GM19025 (cell line): ENCODE results near the gene SCAPER.

Experiments
- ATAC-seq: cut with Tn5 transposase; IDR thresholded peaks from one replicate; pipeline ENCODE4 v1.9.1; 2021; ENCODE audit warnings: mild to moderate bottlenecking, low read depth, moderate library complexity; ENCODE audit not compliant: unreplicated experiment

The SCAPER gene

DNA sequence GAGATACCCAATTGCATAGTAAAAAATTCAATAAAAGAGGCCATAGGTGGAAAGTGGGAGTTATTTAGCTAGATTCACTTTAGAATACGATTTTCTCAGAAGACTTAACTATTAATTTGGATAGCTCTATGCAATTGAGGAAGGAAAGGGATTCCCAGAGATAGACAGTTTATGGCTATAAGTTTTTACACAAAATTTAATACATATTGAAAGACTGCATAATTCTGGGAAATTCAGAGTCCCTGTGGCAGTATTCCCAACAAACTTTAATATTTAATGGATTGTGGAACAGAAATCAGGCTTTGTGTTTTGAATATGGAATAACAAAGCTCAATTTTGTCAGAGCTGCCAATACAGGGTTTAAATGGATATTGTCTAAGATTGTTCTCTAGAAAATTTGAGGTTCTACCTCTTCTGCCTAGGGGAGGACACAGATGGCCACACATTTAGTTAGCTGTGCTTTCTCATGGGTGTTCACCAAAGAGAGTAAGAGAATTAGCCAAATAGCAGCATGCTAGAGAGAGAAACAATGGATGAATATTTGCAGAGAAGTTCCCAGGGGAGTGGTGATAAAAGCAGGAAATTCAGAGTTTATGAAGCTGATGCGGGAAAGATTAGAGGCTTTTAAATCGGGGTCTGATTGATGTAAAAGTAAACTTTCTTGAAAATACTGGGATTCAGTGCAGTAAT lies 560.1 kb downstream of the SCAPER start:
- ATAC-seq = no peak

DNA sequence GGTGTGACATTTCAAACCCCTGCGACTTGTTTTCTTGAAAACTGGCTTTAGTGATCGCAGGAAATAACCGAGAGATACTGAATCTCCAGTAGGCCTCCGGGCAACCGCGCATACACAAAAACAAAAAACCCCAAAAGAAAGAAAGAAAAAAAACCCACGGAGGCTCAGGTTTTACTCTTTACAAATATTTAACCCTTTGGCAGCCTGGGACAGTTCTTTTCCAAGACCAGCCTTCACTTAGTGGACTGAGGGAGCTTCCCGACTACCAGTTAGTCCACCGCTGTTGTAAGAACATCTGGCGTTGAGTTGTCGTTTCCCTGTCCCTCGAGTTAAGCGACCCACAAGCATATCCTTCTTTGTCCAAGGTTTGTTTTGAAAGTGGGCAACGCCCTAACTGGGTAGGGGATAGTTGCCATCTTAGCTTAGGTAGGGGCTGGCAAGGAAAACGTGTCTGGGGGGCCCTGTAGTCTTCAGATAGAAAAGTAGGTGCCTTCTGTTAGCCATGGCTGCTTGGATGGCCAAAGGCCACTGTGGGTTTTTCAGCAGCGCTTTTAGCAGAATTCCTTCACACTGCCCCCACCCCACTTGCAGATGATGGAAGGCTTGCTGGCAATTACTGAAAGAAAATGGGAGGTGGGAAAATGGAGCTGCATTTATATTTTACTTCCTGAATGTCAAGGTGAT lies 561.7 kb downstream of the SCAPER start:
- no peak for ATAC-seq

DNA sequence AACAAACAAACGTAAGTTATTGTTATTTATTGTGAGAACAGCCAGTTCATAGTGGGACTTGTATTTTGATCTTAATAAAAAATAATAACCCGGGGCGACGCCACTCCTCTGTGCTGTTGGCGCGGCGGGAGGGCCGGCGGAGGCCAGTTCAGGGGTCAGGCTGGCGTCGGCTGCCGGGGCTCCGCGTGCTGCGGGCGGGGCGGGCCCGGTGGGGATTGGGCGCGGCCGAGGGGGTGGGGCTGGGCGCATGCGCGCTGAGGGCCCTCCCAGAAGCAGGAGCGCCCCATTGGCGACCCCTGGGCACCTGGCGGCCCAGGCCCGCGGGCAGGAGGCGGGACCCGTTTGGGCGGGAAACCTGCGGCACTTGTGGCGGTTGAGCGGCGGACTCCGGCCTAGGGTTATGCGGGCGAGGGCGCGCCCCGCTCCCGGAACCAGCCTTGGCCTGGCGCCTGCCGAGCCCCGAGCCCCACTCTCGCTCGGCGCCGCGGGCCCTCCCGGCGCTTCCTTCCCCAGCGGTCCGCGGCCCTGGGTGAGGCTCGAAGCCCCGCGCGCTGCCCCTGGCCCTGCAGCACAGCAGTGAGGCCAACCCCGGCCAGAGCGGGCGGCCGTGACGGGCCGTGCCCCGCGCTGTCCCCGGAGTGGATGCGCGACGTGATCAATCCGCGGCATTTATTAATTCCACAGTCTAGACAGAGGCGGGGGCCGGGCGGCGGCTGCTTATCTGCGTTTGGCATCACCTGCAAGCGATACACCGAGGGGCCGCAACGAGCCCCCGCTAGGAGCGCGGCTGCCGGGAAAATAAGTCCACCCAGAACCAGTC lies 562.5 kb downstream of the SCAPER start:
- ATAC-seq = no peak

DNA sequence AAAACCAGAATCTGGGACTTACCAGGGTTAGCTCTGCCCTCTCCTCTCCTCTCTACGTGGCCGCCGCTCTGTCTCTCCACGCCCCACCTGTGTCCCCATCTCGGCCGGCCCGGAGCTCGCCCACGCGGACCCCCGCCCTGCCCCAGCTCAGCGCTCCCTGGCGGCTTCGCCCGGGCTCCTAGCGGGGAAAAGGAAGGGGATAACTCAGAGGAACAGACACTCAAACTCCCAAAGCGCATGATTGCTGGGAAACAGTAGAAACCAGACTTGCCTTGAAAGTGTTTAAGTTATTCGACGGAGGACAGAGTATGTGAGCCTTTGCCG lies 563.1 kb downstream of the SCAPER start:
- ATAC-seq = no peak

DNA sequence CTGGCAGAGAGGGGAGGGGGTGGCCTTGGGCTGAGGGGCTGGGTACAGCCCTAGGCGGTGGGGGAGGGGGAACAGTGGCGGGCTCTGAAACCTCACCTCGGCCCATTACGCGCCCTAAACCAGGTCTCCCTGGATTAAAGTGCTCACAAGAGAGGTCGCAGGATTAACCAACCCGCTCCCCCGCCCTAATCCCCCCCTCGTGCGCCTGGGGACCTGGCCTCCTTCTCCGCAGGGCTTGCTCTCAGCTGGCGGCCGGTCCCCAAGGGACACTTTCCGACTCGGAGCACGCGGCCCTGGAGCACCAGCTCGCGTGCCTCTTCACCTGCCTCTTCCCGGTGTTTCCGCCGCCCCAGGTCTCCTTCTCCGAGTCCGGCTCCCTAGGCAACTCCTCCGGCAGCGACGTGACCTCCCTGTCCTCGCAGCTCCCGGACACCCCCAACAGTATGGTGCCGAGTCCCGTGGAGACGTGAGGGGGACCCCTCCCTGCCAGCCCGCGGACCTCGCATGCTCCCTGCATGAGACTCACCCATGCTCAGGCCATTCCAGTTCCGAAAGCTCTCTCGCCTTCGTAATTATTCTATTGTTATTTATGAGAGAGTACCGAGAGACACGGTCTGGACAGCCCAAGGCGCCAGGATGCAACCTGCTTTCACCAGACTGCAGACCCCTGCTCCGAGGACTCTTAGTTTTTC lies 563.6 kb downstream of the SCAPER start:
- no peak for ATAC-seq

DNA sequence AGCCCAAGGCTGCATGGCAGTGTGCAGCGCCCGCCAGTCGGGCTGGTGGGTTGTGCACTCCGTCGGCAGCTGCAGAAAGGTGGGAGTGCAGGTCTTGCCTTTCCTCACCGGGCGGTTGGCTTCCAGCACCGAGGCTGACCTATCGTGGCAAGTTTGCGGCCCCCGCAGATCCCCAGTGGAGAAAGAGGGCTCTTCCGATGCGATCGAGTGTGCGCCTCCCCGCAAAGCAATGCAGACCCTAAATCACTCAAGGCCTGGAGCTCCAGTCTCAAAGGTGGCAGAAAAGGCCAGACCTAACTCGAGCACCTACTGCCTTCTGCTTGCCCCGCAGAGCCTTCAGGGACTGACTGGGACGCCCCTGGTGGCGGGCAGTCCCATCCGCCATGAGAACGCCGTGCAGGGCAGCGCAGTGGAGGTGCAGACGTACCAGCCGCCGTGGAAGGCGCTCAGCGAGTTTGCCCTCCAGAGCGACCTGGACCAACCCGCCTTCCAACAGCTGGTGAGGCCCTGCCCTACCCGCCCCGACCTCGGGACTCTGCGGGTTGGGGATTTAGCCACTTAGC lies 564.3 kb downstream of the SCAPER start:
- no peak for ATAC-seq

DNA sequence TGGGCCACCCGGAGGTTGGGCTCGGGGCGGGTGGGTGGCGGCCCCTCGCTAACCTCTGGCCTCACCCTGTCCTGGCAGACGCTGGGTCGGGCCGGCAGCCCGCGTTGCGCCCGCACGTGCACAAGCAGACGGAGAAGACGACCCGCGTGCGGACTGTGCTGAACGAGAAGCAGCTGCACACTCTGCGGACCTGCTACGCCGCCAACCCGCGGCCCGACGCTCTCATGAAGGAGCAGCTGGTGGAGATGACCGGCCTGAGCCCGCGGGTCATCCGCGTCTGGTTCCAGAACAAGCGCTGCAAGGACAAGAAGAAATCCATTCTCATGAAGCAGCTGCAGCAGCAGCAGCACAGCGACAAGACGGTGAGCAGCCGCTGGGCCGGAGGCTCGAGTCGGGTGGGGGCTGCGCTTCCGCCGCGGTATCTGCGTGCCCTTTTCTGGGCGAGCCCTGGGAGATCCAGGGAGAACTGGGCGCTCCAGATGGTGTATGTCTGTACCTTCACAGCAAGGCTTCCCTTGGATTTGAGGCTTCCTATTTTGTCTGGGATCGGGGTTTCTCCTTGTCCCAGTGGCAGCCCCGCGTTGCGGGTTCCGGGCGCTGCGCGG lies 564.8 kb downstream of the SCAPER start:
- no peak for ATAC-seq

DNA sequence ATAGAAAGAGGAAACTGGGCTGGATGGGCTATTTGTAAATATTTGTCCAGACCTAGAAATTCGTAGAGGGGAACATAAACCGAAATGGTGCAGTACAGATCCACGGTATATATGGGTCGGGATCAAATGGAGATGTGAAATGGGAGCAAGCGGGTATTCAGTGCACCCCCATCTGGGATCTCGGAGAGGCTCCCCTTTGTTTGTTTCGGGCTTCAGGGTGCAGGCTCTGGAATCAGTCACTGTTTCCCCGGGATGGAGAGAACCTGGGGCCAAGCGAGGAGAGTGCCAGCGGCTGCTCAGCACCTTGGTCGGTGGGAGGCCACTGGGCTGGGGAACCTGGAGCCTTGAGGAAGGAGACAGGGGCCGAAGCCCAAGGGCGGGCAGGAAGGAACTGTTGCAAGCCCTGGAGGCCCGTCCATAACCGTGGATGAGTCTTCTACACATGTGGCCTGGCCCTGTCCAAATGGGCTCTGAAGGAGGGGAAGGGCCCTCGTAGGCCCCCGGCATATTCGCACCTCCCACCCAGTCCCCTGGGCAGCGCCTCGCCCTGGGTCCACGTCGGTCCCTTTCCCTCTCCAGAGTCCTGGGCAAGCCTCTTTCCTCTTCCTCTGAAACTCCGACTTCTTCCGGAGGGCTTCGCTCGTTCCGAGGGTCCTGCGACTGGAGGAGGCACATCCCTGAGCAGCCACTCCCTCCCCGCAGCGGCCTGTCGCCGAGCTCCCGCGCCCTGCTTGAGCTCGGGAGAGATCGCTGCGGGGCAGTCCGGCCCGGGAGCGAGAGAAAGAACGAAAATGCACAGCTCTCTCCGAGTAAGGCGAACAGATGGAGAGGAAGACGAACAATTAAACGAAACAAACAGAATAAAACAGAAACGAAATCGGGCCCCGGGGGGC lies 565.6 kb downstream of the SCAPER start:
- ATAC-seq = no peak

DNA sequence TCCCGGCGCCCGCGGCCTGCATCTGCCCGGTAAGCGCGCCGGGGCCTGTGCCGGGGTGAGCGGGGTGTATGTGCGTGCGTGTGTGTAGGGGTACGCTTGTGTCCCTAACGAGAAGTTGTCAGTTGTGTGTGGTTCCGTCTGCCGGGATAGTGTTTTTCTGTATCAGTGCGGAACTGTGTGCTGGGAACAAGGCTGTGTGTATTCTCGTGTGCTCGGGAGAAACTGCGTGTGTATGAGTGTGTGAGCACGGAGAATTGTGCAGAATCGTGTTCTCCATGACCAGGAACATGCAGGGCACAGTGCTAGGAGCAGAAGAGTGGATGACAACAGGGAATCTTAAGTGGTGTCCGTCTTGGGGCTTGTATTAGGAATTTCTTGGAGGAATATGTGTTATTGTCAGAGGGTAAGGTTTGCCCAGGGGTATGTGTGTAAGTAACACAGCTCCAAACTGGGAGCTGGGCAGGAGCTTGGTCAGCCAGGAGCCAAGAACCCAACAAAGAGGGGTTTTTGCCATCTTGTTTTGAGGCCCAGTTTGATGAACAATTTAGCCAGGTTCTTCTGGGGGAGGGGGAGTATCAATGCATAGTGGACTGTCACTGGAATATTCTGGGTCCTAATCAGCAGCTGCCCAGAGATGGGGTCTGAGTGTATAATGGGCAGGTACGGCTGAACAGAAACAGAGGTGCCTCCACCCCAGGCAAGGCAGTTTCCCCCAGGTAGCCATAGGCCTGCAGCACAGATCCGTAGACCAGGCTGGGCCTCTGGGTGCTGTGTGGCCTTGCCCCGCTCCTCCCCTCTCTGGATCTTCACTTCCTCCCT lies 566.4 kb downstream of the SCAPER start:
- no peak for ATAC-seq

DNA sequence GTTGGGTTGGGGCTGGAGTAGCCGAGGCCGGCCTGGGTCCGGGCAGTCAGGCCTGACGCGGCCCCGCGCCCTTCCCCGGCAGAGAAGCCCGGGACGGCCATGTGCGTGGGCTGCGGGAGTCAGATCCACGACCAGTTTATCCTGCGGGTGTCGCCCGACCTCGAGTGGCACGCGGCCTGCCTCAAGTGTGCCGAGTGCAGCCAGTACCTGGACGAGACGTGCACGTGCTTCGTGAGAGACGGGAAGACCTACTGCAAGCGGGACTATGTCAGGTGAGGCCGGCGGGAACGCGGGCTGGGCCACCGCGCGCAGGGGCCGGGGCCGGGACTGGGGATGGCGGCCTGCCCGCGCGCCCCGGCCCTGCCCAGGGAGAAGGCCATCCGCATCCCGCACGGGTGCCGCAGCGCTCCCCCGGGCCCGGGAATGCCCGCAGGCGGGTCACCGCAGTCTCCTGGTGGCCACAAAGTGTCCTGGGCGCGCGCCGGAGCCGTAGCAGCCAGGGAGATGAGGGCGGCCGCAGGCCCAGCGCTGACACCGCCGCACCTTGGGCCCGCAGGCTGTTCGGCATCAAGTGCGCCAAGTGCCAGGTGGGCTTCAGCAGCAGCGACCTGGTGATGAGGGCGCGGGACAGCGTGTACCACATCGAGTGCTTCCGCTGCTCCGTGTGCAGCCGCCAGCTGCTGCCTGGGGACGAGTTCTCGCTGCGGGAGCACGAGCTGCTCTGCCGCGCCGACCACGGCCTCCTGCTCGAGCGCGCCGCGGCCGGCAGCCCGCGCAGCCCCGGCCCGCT lies 567.2 kb downstream of the SCAPER start:
- no peak for ATAC-seq

DNA sequence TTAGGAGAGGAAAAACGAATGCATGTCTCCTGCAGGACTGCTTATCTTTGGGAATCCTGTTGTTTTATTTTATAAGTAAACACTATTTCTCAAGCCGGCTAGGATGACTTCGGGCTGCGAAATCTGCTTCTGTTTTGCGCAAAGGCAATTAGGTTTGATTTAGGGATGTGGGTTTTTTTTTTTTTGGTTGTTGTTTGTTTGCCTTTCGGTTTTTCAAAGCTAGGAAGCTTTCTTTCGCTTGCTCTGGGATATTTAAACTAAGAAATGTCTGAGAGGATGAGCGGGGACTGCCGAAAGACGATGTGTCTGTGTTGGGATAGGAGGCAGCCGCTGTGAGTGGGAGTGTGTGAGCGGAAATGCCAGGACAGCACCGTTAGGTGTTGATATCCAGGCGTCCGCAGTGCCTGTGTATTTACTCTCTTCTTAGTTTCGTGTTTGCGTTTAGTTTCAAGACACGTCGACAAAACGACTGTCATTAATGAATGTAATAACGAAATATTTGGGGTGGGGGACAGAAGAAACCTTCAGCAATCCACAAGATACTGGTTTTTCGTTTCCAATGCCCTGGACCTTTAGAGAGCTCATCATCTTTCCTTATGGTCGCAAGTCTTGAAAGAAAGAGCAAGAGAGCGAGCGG lies 568.0 kb downstream of the SCAPER start:
- ATAC-seq = no peak

DNA sequence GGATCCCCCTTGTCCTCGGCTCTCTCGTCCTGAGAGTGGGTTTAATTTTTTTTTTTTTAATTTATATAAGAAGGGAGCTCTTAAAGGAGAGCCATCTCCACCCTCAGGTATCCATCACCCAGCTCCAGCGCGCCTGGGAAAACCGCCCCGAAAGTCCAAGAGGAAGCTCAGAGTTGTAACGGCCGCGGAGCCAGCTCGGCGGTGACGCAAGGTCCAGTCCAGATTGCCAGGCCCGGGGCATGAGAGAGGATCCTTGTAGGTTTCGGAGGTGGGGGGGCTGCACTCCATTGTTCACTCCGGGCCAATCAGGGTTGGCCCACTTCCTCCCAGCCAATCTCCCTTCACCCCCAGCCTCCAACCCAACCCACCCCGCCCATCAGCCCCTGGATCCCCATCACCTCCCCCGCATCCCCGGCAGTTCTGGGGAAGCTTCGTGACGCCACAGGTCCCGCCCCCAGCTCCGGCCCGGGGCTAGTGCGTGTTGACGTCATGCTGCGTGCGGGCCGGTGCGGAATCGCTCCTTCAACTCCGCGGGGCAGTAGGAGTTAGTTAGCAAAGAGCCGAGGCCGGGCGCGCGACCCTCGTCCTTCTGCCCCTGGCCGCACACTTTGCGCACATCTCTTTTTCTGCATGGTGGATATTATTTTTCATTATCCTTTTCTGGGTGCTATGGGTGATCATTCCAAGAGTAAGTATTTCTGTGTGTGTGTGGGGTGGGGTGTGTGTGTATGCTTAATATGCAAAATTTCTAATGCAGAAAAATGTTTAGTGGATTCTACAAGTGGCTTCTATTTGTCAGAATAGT lies 568.7 kb downstream of the SCAPER start, which contains the start of gene ISL2:
TSS of gene ISL2 (plus strand) at position 520 of the 805 bp plus-strand sequence. CDS start at position 631, 111 bp downstream.
- ATAC-seq = peak; percentile 39

DNA sequence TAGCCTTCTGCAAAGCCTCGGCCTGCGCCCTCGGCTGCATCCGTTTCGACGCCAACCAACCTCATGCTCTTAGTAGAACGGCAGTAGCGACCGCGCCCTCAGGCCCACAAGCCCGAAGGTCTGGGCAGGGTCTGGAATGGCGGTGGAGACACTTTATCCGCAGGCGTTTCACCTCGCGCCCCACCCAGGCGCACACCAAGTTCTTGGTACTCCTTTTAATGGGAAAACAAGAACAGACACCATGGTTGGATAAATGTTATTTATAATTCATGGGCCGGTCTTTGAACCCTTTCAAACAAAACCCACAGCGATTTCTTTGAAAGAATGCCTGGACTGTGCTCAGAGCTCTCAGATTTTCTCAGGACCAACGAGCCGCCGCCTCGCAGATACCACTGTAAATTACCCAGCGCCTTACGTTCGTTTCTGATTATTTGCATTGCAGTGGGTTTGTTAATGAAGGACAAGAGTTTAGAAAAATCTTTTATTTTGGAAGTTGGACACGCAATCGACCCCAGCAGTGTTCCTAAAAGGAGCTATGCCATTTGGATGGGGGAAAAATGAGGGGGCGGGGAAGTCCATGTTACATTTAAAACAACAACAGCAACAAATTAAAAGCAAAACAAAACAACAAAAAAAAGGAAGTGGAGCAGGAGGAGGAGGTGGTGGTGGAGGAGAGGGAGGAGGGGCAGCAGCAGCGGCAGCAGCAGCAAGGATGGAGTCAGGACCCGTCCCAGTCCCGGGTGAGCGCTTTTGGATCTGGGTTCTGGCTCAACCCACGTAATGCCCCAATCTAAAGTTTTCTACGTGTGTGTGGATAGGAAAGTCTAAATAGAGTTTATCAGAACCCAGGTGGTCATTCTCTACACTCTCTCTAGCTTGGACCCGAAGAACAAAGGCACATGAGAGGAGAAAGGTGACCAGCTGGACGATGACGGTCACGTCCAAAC lies 569.6 kb downstream of the SCAPER start:
- ATAC-seq = no peak

DNA sequence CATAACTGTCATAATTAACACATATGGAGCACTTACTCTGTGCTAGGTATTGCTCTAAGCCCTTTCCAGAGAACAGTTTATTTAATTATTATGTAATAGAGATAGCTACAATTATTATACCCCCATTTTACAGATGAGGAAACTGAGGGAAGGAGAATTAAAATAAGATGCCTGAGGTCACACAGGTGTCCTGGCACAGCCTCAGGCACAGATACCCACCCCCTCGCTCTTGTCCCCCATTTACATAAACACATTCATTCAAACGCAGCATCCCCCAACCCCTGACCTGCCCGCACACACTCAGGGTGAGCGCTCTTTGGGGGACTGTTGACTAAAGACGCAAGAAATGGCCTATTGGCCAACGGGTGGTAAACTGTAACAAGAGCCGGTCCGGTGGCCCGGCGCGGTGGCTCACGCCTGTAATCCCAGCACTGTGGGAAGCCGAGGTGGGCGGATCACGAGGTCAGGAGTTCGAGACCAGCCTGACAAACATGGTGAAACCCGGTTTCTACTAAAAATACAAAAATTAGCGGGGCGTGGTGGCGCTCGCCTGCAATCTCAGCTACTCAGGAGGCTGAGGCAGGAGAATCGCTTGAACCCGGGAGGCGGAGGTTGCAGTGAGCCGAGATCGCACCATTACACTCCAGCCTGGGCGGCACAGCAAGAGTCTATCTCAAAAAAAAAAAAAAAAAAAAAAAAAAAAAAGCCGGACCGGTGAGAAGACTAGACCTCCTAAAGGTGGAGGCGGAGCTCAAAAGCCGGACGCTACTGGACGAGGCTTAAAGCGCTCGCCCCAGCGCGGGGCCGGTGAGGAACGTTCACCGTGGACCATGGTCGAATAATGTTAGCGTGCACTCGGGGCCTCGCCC lies 570.5 kb downstream of the SCAPER start:
- no peak for ATAC-seq
